ENCODE results near the gene TIPARP.

DNA sequence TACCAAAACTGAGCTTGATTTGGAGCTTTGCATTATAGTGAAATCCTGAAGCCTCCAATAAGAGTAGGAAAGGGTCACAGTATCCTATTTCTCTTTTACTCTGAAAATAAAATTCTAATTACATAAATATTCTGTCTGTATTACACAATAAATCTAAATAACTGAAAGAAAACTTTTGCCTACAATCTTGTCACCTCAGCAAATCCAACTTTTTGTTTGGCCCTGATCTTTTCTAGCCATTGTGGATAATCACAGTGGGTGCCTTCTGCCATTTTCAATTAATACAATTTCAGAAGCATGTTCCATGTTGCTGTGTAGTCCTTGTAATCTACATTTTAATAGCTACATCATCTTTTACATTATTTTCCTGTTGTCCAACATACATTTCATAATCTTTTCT lies 29.4 kb upstream of the TIPARP start:
- no peak for TF ChIP-seq POLR2AphosphoS5 (IDR thresholded peaks at IDR 0.05; ENCODE audit: low read depth, low read length)
- TF ChIP-seq, protein P1, sequence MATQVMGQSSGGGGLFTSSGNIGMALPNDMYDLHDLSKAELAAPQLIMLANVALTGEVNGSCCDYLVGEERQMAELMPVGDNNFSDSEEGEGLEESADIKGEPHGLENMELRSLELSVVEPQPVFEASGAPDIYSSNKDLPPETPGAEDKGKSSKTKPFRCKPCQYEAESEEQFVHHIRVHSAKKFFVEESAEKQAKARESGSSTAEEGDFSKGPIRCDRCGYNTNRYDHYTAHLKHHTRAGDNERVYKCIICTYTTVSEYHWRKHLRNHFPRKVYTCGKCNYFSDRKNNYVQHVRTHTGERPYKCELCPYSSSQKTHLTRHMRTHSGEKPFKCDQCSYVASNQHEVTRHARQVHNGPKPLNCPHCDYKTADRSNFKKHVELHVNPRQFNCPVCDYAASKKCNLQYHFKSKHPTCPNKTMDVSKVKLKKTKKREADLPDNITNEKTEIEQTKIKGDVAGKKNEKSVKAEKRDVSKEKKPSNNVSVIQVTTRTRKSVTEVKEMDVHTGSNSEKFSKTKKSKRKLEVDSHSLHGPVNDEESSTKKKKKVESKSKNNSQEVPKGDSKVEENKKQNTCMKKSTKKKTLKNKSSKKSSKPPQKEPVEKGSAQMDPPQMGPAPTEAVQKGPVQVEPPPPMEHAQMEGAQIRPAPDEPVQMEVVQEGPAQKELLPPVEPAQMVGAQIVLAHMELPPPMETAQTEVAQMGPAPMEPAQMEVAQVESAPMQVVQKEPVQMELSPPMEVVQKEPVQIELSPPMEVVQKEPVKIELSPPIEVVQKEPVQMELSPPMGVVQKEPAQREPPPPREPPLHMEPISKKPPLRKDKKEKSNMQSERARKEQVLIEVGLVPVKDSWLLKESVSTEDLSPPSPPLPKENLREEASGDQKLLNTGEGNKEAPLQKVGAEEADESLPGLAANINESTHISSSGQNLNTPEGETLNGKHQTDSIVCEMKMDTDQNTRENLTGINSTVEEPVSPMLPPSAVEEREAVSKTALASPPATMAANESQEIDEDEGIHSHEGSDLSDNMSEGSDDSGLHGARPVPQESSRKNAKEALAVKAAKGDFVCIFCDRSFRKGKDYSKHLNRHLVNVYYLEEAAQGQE (IDR thresholded peaks at IDR 0.05; ENCODE audit: insufficient read depth in 1 of 2, low read depth in 2 of 2, low read length in 2 of 2): no peak

Data from PFSK-1 (cell line).